Stimulated activated CD4-positive, alpha-beta T cell treated with anti-CD3 and anti-CD28 coated beads, Interleukin-4, amount 100 ng/mL, for 24 hours (primary cell): ENCODE results near the gene PTGIS.
A peak's percentile ranks its signal among the peaks of the same experiment; 100 is the strongest.

ENCODE experiments used
- DNase-seq: peaks from one replicate; pipeline ENCODE4 v3.0.0-alpha.2; 2020

PTGIS gene

DNA sequence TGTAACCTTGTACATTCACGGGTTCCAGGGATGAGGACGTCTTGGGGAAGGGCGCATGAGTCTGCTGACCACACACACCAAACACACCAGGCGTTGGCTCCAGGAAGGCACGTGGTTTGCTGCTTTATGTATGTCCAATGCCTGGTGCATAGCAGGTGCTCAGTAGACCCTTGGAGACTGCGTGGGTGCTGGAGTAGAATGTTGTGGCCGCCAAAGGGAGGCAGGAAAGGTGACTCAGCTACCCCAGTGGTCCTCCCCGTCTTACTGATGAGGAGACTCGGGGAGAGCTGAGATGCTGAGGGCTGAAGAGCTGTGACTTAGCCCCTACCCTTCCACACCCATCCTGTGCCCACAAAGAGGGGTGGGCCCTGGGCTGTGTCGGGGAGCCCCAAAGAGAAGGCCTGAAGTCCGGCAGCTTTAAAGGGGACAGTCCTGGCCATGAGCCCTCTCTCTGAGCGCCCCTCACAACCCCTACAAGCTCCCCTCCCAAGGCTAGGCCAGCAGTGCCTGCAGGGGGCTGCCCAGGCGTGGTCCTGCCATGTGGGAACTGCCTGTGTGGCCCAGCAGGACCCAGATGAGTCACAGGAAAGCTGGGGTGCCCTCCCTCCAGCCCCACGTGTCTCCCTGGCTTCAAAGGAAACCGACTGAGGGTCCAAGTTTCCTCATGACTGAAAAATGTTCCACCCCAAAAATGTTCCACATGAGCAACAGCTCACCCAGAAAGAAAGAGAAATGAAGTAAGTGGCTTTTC is 28.0 kb upstream of the PTGIS start:
- DNase-seq = peak; percentile 76

DNA sequence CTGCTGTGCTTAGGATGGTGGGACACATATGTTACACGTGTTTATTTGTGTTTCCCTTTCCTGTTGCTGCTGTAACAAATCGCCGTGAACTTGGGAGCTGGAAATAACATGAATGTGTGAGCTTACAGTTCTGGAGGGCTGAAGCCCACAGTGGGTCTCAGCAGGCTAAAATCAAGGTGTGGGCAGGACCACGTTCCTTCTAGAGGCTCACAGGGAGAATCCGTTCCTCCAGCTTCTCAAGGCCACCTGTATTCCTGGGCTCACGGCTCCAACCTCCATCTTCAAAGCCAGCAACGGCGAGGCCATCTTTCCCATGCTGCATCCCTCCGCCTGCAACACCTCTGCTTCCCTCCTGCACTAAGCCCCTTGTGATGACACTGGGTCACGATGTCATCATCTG is 27.4 kb upstream of the PTGIS start:
- DNase-seq = no peak

DNA sequence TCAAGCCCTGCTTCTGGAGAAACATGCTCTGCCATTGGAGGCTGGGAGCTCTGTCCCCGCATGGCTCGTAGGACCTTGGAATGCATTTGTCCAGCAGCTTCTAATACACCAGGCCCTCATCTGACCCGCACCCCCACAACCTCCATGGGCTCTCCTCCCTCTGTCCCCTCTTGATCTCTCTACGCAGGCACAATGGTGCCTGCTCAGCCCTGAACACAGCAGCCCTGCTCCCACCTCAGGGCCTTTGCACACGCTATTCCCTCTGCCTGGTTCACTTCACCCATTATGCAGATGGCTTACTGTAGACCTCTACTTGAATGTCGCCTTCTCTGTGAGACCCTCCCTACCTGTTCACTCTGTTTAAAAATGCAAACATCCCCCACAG is 27.0 kb upstream of the PTGIS start:
- no peak for DNase-seq

- DNase-seq = peak; percentile 73
These were observed 26.4 kb upstream of the PTGIS start for GRCh38 chr20:49594143-49594930.

- peak; percentile 36 for DNase-seq
These were observed 25.7 kb upstream of the PTGIS start for GRCh38 chr20:49593466-49594142.

DNA sequence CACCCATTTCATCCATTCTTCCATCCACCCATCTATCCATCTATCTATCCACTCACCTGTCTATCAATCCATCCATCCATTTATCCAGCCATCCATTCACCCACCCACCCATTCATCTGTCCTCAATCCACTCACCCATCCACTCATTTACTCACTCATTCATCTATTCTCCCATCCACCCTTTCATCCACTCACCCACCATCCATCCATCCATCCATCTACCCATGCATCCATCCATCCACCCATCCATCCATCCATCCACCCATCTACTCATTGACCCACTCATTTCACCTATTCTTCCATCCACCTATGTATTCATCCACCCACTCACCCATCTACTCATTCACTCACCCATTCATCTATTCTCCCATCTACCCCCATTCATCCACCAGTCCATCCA is 24.2 kb upstream of the PTGIS start:
- no peak for DNase-seq

DNA sequence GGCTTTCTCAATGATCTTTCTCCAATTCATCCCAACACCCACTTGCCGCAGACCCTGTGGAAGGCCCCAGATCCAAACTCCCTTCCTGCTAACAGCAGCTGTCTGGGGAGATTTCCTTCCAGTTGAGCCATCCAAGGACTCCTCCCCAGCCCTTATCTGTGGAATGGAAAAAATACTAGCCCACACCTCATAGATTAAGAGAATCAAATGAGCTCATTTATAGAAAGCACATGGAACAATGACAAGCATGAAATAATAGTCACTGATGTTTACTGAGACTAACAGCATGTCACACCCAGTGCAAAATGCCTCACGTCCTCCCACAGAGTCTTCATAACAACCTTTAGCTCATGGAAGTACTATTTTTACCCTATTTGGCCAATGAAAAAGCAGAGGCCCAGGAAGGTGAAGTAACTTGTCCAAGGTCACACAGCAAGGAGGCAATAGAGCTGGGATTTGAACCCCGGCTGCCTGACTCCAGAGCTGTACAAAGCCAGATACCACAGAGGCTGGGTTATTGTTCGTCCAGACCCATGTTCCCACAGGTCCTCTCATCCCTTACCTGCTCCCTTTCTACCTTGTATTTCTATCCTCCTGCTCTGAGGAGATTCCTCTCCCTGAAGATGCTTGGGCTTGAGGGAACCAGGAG is 23.4 kb upstream of the PTGIS start:
- DNase-seq = peak; percentile 47

GRCh38 chr20:49590163-49591017 is 22.5 kb upstream of the PTGIS start:
- no peak for DNase-seq

- DNase-seq = no peak
These were observed 21.8 kb upstream of the PTGIS start for GRCh38 chr20:49589747-49590146.

GRCh38 chr20:49587111-49587570 is 19.2 kb upstream of the PTGIS start:
- DNase-seq = no peak

DNA sequence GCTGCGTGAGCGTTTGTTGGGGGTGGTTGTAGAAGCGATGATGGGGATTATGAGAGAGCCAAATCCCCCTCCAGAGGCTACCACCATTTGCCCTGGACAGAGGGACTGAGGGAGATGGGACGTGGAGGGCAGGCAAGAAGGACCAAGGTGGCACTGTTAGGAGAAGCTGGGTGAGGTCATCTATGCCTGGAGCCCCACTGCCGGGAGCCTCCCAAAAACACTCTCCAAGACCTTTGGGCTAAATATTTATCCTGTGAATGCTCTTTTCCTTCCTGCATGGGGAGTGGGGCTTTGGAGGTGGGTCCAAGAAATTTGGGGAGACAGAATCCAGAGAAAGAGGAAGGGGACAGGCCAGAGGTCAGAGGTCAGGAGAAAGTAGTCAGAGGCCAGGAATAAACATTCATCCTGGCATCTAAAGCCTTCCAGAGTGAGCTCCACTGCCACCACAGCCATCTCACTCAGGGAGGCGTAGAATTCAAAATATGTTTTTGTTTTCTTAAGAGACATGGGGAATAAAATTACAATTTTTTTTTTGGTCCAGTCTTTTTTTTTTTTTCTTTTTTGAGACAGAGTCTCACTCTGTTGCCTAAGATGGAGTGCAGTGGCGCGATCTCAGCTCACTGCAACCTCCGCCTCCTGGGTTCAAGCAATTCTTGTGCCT is 17.8 kb upstream of the PTGIS start:
- DNase-seq = no peak

DNA sequence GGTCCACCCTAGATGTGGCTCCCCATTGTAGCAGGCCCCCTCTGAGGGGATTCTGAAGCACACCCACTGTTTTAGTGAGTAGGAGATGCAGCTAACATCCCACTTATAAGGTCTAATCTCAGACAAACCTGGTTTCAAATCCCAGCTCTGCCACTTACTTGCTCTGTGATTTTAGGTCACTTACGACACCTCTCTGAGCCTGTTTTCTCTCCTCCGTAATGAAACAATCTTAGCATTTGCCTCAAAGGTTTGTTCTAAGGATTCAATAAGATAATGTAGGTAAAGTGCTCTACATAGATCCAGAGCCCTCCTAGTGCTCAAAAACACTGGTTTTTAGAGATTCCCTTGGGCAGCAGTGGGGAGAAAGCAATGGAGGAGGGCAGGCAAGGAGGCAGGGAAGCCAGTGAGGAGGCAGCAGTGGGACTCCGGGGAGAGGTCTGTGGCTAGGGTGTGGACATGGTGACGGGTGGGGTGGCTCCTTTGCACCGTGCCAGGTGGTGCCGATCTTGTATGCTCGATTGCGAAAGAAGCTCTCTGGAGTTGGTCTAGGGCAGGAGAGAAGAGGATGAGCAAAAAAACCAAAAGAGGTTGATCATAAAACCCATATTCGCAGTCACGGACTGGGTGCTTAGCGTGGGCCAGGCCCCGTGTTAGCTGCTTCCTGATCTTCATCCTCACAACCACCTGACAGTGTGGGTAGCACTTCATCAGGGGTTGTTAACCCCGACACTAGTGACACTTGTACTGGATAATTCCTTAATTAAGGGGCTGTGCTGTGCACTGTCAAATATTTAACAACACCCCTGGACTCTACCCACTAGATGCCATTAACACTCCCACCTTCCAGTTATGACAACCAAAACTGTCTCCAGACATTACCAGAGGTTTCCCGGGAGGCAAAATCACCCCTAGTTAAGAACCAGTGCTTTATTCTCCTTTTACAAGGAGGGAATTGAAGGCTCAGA is 16.8 kb upstream of the PTGIS start:
- DNase-seq = no peak

GRCh38 chr20:49583669-49584417 is 15.9 kb upstream of the PTGIS start:
- no peak for DNase-seq

DNA sequence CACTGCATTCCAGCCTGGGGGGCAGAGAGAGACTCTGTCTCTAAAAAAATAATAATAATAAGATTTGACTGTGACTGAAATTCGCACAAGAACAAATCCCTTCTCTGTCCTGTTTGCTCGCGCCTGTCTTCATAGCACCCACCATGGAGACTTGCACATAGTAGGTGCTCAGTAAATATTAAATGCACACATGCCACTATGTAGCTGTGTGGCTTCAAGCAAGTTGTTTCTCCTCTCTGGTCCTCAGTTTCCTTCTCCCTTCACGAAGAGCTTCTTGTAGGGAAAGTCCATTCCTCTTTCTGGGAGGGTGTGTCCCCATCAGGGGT is 15.4 kb upstream of the PTGIS start:
- DNase-seq = no peak

GRCh38 chr20:49582413-49583334 is 14.7 kb upstream of the PTGIS start:
- DNase-seq = no peak

DNA sequence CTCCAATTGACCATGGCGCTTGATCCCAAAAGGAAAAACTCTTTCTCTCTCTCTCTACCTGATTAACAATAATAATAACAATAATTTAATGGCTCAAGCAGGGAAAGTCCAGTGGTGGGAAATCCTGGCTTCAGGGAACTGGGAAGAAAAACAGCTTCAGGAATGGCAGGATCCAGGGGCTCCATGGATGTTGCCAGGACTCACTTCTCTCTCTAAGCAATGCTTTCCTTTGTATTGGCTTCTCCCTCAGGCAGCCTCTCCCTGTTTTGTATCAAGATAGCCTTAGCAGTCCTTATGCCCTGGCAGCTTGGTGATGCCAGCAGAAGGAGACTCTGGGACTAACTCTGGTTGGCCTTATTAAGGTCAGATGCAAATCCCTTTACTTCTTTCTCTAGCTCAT is 13.5 kb upstream of the PTGIS start:
- no peak for DNase-seq

DNA sequence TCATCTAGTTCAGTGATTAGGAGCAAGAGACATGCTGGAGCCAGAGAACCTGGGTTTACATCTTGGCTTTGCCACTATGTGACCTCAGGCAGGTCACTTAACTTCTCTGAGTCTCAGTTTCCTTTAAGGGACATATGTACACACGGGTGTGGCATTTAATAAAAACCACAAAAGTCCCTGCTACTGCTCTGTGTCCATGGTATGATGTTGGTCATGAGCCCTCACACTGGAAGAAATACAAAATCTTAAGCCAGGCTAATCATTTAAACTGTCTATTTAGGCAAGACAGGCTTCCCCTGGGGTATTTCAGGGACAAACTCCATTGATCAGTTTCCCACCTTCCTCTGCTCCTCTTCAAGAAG is 12.9 kb upstream of the PTGIS start:
- no peak for DNase-seq

DNA sequence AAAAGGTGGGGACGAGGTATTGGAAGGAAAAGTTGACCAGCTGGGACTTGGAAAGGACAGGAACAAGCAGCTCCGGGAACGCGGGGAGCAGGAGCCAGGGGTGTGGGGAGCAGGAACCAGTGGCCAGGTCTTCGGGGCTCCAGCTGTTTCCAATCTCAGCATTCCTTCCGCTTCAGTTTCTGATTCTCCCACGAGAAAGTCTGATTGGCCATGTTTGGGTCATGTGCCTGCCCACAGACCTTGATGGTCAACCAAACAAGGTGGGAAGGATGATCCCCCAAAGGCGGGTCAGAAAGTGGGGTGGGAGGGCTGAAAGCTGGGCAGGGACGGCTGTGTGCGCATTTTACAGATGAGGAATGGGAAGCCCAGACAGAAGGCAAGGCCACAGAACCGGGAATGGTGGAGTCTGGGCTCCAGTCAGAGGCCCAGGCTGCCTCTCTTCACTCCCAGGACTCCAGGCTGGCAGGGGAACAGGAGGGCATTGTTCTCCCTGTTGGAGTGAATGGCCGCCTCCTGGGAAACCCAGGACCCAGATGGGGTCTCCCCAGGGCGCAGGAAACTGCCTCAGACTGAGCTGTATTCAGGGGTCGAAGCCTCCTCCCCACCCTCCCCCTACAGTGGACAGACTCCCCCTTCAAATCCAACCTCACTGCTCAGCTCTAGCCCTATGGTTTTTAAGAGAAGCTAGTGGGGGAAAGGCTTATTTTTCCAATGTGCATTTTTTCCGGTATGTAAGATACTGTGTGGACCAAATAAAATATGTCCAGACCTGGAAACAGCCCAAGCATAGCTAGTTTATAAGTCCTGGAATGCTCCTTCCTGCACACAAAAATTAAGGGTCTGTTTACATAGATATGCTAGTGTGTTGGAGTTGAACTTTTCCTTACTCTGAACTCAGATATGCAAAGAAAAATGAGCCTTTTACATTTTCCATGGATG is 12.2 kb upstream of the PTGIS start:
- no peak for DNase-seq
